ENCODE measurements around the gene LGMN. TPM values are rescaled to one million over a fixed set of nuclear protein-coding genes. Genes with fewer than 3 reads are reported as not detected.

Gene LGMN
- polyA plus RNA-seq, 1 donor from 2014 or later, result 48.0 TPM

DNA sequence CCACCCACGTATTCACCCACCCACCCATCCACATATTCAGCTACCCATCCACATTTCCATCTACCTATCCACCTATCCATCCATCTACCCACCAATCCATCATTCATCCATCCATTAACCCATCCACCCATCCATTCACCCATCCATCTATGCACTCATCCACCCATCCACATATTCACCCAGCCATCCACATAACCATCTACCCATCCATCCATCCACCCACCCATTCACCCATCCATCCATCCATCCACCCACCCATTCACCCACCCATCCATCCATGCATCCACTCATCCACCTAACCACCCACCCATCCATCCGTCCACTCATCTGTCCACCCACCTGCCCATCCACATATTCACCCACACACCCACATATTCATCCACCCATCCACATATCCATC is 70.5 kb downstream of the LGMN start:
- no peak for TF ChIP-seq EP300 (conservative IDR thresholded peaks at IDR 0.05; ENCODE audit: poor library complexity, severe bottlenecking)
- TF ChIP-seq EZH2 (IDR thresholded peaks at IDR 0.05; ENCODE audit: borderline replicate concordance, insufficient read depth, low read length, poor library complexity, severe bottlenecking), result no peak
- TF ChIP-seq, protein P1, sequence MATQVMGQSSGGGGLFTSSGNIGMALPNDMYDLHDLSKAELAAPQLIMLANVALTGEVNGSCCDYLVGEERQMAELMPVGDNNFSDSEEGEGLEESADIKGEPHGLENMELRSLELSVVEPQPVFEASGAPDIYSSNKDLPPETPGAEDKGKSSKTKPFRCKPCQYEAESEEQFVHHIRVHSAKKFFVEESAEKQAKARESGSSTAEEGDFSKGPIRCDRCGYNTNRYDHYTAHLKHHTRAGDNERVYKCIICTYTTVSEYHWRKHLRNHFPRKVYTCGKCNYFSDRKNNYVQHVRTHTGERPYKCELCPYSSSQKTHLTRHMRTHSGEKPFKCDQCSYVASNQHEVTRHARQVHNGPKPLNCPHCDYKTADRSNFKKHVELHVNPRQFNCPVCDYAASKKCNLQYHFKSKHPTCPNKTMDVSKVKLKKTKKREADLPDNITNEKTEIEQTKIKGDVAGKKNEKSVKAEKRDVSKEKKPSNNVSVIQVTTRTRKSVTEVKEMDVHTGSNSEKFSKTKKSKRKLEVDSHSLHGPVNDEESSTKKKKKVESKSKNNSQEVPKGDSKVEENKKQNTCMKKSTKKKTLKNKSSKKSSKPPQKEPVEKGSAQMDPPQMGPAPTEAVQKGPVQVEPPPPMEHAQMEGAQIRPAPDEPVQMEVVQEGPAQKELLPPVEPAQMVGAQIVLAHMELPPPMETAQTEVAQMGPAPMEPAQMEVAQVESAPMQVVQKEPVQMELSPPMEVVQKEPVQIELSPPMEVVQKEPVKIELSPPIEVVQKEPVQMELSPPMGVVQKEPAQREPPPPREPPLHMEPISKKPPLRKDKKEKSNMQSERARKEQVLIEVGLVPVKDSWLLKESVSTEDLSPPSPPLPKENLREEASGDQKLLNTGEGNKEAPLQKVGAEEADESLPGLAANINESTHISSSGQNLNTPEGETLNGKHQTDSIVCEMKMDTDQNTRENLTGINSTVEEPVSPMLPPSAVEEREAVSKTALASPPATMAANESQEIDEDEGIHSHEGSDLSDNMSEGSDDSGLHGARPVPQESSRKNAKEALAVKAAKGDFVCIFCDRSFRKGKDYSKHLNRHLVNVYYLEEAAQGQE (IDR thresholded peaks at IDR 0.05; ENCODE audit: borderline replicate concordance), result no peak
- no peak for TF ChIP-seq MXI1 (conservative IDR thresholded peaks at IDR 0.05; ENCODE audit: poor library complexity, severe bottlenecking)
- TF ChIP-seq, protein P2, sequence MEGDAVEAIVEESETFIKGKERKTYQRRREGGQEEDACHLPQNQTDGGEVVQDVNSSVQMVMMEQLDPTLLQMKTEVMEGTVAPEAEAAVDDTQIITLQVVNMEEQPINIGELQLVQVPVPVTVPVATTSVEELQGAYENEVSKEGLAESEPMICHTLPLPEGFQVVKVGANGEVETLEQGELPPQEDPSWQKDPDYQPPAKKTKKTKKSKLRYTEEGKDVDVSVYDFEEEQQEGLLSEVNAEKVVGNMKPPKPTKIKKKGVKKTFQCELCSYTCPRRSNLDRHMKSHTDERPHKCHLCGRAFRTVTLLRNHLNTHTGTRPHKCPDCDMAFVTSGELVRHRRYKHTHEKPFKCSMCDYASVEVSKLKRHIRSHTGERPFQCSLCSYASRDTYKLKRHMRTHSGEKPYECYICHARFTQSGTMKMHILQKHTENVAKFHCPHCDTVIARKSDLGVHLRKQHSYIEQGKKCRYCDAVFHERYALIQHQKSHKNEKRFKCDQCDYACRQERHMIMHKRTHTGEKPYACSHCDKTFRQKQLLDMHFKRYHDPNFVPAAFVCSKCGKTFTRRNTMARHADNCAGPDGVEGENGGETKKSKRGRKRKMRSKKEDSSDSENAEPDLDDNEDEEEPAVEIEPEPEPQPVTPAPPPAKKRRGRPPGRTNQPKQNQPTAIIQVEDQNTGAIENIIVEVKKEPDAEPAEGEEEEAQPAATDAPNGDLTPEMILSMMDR (IDR thresholded peaks at IDR 0.05; ENCODE audit: poor library complexity, severe bottlenecking), result no peak
- TF ChIP-seq SMC3 (conservative IDR thresholded peaks at IDR 0.05; ENCODE audit: poor library complexity), result no peak
- TF ChIP-seq POLR2AphosphoS5 (IDR thresholded peaks at IDR 0.05), result no peak
- no peak for TF ChIP-seq TAF1 (IDR thresholded peaks at IDR 0.05; ENCODE audit: low read depth)
- TF ChIP-seq RAD21 (conservative IDR thresholded peaks at IDR 0.05), result no peak
- H3K27me3 ChIP-seq (ENCODE audit: insufficient read depth, low read depth, low read length), result no peaks in the 10 kb centered on the region
- no peak overlapping the region for H3K9ac ChIP-seq (ENCODE audit: low read length)
- H4K20me1 ChIP-seq (ENCODE audit: insufficient read depth), result no peaks in the 10 kb centered on the region
- H2AFZ ChIP-seq (ENCODE audit: low read depth, low read length), result no peak overlapping the region
- no peak overlapping the region for H3K4me3 ChIP-seq (ENCODE audit: low read length)
- H3K79me2 ChIP-seq (replicated peaks; ENCODE audit: insufficient read depth, low read length), result no peaks in the 10 kb centered on the region
- no peak overlapping the region for H3K27ac ChIP-seq (ENCODE audit: low read length)
- H3K4me2 ChIP-seq (ENCODE audit: low read length), result no peak overlapping the region
- H3F3A ChIP-seq (ENCODE audit: insufficient read depth, low read length, poor library complexity, severe bottlenecking), result no peaks in the 10 kb centered on the region
- no peaks in the 10 kb centered on the region for H3K36me3 ChIP-seq (ENCODE audit: insufficient read depth, low read length)
- H3K9me2 ChIP-seq (ENCODE audit: insufficient read depth, low read length), result no peaks in the 10 kb centered on the region
- no peaks in the 10 kb centered on the region for H3K9me3 ChIP-seq (ENCODE audit: low read length)

DNA sequence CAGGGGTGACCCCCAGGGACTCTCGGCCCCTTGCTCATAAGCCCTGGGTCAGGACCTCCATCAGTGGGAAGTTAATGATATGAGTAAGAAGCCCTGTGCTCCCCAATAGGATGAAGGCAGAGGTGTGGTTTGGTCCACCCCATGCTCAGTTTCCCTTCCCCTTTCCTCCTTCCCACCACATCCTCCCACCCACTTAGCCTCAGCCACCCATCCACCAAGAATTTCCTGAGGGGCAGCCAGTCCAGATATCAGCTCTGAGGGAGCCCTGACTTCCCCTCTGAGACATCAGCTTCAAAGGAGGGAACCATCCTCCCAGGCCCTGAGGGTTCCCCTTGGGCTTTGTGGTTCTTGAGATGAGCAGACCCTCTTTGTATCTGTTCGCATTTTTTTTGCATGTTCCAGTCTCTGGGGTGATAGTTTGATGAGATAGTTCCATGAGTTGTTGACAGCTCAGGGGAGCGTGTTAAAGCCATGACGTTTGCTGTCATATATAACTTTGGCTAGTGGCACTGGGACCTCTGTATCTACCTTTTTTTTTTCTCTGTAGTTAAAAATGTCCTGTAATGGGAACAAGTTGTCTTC is 71.2 kb downstream of the LGMN start:
- no peaks in the 10 kb centered on the region for H3K9me2 ChIP-seq (ENCODE audit: insufficient read depth, low read length)
- no peaks in the 10 kb centered on the region for H4K20me1 ChIP-seq (ENCODE audit: insufficient read depth)
- H3K4me2 ChIP-seq (ENCODE audit: low read length), result no peak overlapping the region
- no peak overlapping the region for H3K27ac ChIP-seq (ENCODE audit: low read length)
- no peak overlapping the region for H2AFZ ChIP-seq (ENCODE audit: low read depth, low read length)
- H3K4me3 ChIP-seq (ENCODE audit: low read length), result no peak overlapping the region
- no peaks in the 10 kb centered on the region for H3K36me3 ChIP-seq (ENCODE audit: insufficient read depth, low read length)
- H3K9ac ChIP-seq (ENCODE audit: low read length), result no peak overlapping the region
- no peaks in the 10 kb centered on the region for H3K79me2 ChIP-seq (replicated peaks; ENCODE audit: insufficient read depth, low read length)
- TF ChIP-seq MXI1 (conservative IDR thresholded peaks at IDR 0.05; ENCODE audit: poor library complexity, severe bottlenecking) (no peak), POLR2AphosphoS5 (IDR thresholded peaks at IDR 0.05) (no peak), EZH2 (IDR thresholded peaks at IDR 0.05; ENCODE audit: borderline replicate concordance, insufficient read depth, low read length, poor library complexity, severe bottlenecking) (no peak), EP300 (conservative IDR thresholded peaks at IDR 0.05; ENCODE audit: poor library complexity, severe bottlenecking) (no peak), RAD21 (conservative IDR thresholded peaks at IDR 0.05) (no peak), TAF1 (IDR thresholded peaks at IDR 0.05; ENCODE audit: low read depth) (no peak)
- TF ChIP-seq, protein P1 (IDR thresholded peaks at IDR 0.05; ENCODE audit: borderline replicate concordance), result no peak
- TF ChIP-seq, protein P2 (IDR thresholded peaks at IDR 0.05; ENCODE audit: poor library complexity, severe bottlenecking), result no peak
- H3K27me3 ChIP-seq (ENCODE audit: insufficient read depth, low read depth, low read length), result no peaks in the 10 kb centered on the region
- no peaks in the 10 kb centered on the region for H3F3A ChIP-seq (ENCODE audit: insufficient read depth, low read length, poor library complexity, severe bottlenecking)
- no peaks in the 10 kb centered on the region for H3K9me3 ChIP-seq (ENCODE audit: low read length)

Measured in neural cell (in vitro differentiated cells).